ENCODE results near the gene CNPY1.
"Not testable (repeated sequence)": the region's sequence is repeated elsewhere in the genome, so short reads cannot be mapped to it uniquely, and the experiment has no call there.

The CNPY1 gene

GRCh38 chr7:155546449-155546848 lies at the start of gene CNPY1:
CNPY1 (minus strand) TSS chr7:155546559; CDS start chr7:155545929, 630 bp downstream.
- DNase-seq (ENCODE audit: low spot score), result not testable (repeated sequence)

GRCh38 chr7:155594961-155595366 lies 48.6 kb upstream of the CNPY1 start:
- DNase-seq (ENCODE audit: low spot score), result peak; percentile 52

DNA sequence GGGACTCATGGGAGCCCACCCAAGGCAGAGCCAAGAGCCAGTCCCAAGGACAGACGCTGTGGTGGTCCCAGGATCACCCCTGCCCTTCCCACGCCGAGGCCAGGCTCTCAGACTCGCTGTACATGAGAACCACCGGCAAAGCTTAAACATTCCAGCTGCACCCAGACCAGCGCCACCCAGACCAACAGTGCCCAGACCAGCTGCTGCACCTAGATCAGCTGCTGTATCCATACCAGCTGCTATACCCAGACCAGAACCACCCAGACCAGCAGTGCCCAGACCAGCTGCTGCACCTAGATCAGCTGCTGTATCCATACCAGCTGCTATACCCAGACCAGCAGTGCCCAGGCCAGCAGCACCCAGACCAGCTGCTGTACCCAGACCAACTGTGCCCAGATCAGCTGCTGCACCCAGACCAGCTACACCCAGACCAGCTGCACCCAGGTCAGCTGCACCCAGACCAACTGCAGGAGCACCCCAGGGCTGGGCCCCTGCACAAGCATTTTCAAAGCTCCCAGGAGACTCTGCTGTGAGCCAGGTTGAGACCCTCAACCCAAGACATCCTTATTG lies 47.9 kb upstream of the CNPY1 start:
- DNase-seq (ENCODE audit: low spot score), result no peak

DNA sequence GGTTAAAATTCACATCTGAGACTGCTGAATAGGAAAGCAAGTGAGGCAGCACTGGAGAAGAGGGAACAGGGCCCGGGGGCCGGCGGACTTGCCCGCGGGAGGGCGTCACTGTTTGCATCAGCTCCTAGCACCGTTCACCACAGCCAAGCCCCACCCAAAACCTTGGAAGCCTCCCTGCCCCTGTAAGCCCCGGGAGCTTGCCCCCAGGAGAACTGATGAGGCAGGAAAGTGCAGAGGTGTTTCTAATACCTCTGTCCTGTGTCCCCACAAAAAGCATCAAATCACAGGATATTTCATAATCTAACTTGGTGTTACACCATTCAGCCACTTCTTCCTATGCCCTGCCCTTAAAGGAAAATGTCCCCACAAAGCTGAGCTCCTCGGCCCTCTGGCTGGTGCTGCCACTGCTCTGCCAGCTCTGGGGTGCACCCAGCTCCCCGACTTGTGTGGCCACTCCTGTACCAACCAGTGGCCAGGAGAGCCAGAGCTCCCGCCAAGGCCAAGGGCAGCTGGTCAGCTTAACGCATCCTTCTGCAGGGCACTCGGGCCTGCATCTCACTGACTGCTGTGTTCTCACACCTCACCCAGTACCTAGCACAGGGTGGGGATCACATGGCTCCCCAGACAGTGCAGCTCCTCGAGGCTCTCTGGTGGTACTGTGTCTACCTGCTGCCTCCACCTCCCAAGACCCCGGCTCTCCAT lies 47.3 kb upstream of the CNPY1 start:
- DNase-seq (ENCODE audit: low spot score), result no peak

DNA sequence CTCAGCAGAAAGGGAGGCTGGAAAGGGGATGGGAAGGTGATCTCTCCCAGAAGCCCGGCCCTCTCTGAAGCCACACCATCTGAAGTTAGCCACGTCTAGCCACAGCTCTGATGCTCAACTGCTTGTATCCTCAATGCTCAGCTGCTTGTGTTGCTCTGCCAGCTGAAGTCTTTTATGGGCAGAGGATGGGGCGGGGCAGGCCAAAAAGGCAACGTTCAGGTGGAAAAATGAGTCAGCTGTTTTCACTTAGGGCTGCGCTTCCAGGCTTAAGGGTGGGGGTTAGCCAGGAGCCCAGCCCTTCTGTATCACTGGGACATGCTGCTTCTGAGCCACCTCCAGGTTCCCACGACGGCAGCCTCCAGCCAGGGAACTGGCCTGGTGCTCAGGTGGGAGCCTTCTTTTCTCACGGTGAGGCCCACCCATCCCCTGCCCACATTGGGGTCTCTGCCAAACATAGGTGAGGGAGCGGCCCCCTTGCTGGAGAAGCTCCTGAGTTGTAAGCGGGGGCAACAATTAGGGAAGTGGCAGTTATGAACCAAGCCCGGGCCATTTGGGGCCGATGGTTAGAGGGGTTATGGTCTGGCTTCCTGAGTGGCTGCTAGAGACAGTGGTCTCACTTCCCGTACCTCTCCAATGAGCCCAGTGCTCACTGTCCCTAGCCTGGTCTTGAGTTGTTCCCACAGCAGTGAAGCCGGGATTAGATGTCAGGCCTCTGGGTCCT lies 44.9 kb upstream of the CNPY1 start:
- peak; percentile 72 for DNase-seq (ENCODE audit: low spot score)

- peak; percentile 34 for DNase-seq (ENCODE audit: low spot score)
These were observed 44.1 kb upstream of the CNPY1 start for GRCh38 chr7:155590215-155591018.

- DNase-seq (ENCODE audit: low spot score), result no peak
These were observed 42.9 kb upstream of the CNPY1 start for GRCh38 chr7:155589001-155589980.

DNA sequence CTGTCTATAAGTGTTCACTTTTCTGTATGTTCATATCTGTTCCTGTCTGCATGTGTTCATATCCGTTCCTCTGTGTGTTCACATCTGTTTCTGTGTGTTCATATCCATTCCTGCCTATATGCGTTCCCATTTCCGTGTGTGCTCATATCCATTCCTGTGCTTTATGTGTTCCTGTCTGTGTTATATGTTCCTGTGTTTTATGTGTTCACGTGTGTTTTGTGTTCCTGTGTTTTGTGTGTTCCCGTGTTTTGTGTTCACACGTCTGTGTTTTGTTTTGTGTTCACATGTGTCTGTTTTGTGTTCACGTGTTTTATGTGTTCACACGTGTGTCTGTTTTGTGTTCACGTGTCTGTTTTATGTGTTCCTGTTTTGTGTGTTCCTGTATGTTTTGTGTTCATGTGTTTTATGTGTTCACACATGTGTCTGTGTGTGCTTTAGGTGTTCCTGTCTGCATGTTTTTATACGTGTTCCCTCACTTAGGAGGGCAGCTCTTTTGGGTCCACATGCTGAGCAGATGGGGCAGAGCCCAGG lies 42.2 kb upstream of the CNPY1 start:
- no peak for DNase-seq (ENCODE audit: low spot score)

GRCh38 chr7:155587486-155587885 lies 41.1 kb upstream of the CNPY1 start:
- DNase-seq (ENCODE audit: low spot score), result no peak

DNA sequence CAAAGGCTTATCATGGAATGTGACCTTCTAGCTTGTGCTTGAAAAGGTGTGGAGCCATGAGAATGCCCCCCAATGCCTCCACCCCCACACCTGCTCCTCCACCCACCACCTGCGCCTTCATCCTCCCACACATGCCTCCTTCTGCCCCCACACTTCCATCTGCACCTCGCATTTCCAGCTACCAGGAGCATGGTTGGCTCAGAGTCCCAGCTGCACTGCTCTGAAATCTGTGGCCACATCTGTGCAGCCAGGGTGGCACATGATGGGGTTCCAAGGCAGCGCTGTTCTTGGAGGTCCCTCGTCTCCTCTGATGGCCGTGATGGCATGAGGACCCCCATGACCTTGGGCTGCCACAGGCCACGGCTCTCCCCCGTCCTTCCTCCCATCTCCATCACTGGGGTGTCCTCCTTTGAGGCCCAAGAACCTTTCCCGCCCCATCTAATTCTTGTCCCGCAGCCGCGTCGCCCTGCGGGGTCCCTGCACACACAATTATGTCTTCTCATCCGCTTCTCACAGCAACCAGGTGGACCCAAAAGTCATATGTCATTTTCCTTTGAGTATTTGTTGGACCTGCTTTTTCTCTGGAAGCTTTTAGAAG lies 40.6 kb upstream of the CNPY1 start:
- DNase-seq (ENCODE audit: low spot score), result no peak

- no peak for DNase-seq (ENCODE audit: low spot score)
These were observed 39.6 kb upstream of the CNPY1 start for GRCh38 chr7:155585951-155586350.

GRCh38 chr7:155585532-155585895 lies 39.2 kb upstream of the CNPY1 start:
- DNase-seq (ENCODE audit: low spot score), result no peak

DNA sequence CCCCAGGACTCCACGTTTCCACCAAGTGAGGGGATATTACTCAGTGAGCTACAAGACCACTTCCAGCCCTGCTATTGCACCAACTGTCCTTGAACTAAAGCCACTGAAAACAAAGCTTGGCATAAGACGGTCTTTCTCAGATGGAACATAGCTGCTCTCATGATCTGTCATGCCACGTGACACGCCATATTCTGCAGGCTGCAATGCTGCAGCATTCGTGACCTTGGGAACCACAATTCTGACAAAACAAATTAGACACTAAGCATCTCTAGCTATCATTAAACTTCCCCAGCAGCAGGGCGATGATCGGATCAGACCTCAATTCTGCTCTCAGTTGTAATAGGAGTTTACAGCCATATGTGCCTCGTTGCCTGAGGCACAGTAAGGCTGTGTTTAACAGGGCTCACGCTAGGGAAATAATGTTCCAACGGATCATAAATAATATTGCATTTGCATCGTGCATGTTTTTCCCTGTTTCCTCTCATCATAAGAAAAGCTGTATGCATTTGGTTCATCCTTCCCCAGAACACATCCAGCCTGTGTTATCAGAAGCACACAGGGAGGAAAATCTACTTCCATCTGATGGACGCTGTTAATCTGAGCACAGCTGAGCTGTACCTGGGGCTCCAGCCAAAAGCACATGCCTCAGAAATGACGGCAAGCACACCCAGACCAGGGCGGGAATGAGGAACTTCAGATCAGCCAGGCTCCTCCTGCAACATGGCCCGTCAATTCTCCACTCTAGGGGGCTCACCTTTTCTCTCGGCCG lies 38.6 kb upstream of the CNPY1 start:
- no peak for DNase-seq (ENCODE audit: low spot score)

- no peak for DNase-seq (ENCODE audit: low spot score)
These were observed 37.9 kb upstream of the CNPY1 start for GRCh38 chr7:155584261-155584660.

DNA sequence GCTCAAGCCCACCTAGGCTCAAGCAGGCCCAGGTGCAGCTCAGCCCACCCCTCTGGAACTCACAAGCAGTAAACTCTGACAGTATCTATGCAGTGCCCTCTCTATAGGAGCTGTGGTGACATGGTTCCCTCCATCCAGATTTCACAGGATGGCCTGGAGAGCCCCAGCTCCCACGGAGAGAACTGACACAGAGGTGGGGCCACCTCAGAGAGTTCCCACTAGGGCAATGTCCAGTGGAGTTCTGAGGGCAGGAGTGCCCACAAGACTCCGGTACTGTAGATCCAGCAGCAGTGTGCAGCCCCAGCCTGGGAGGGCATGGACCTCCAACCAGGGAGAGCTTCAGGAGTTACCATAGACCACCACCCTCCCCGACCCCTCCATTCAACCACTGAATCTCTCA lies 37.3 kb upstream of the CNPY1 start:
- DNase-seq (ENCODE audit: low spot score), result no peak

- no peak for DNase-seq (ENCODE audit: low spot score)
These were observed 35.6 kb upstream of the CNPY1 start for GRCh38 chr7:155581954-155582353.

GRCh38 chr7:155581107-155581830 lies 34.9 kb upstream of the CNPY1 start:
- DNase-seq (ENCODE audit: low spot score), result peak; percentile 83

GRCh38 chr7:155580367-155580766 lies 34.0 kb upstream of the CNPY1 start:
- DNase-seq (ENCODE audit: low spot score), result peak; percentile 60

- no peak for DNase-seq (ENCODE audit: low spot score)
These were observed 33.2 kb upstream of the CNPY1 start for GRCh38 chr7:155579565-155579964.
